GM12878 (cell line): ENCODE results near the gene ASB8. TPM values are rescaled to one million over a fixed set of nuclear protein-coding genes. Genes with fewer than 3 reads are reported as not detected.

Experiments used
- ATAC-seq: fragments of 200-7000 bp; cut with Tn5 transposase; 3 replicates; pipeline ENCODE4 v1.9.1; 2020; ENCODE audit warnings: mild to moderate bottlenecking, moderate library complexity
- BruUV-seq: library from RNA; stranded (reverse); fragments of 400-500 nt; replicated peaks from 2 replicates; lab custom pipeline; 2021; lab: Mats Ljungman, UMichigan
- CTCF ChIA-PET: fragments of 300-600 bp; sonication (Branson Sonifier 250); formaldehyde crosslinking; extraction: SDS; loops from one replicate; lab custom pipeline; 2021; ENCODE audit warnings: inconsistent platforms; lab: Yijun Ruan, JAX
- POLR2A ChIA-PET: fragments of 350-600 bp; formaldehyde crosslinking; extraction: SDS; loops from one replicate; lab custom pipeline; 2021; ENCODE audit warnings: inconsistent platforms; lab: Charles Lee
- RAD21 ChIA-PET: fragments of 300-600 bp; sonication (Branson Sonifier 250); formaldehyde crosslinking; loops from one replicate; lab custom pipeline; 2023; ENCODE audit warnings: antibody characterized with exemption; ENCODE audit not compliant: unreplicated experiment; lab: Charles Lee
- SMC1A ChIA-PET: fragments of 300-600 bp; sonication (Branson Sonifier 250); formaldehyde crosslinking; loops from one replicate; lab custom pipeline; 2023; ENCODE audit not compliant: unreplicated experiment, uncharacterized antibody; lab: Charles Lee
- DNase-seq: peaks from one replicate; pipeline ENCODE4 v3.0.0-alpha.2; 2011; ENCODE audit warnings: low read depth, low spot score
- FAIRE-seq: peaks from 3 replicates; lab custom pipeline; 2011; peaks lifted over from hg19 to GRCh38; lab: Jason Lieb, UNC
- H2AFZ ChIP-seq: 2 replicates; pipeline ENCODE4 v1.6.0; 2011; ENCODE audit warnings: low read depth, low read length, control low read depth; ENCODE audit not compliant: control insufficient read depth
- H3K27ac ChIP-seq: 2 replicates; pipeline ENCODE4 v1.5.1; 2011; ENCODE audit warnings: control low read depth; ENCODE audit not compliant: control insufficient read depth, insufficient read depth
- H3K27me3 ChIP-seq, 2 experiments: replicated peaks in 1 of 2; 2 replicates each; pipeline versions ENCODE4 v1.6.0 to v1.6.1; 2011; ENCODE audit warnings: low read length in 1 of 2; ENCODE audit not compliant: control insufficient read depth in 2 of 2, insufficient read depth in 2 of 2
- H3K36me3 ChIP-seq, 2 experiments: 2 replicates each; pipeline ENCODE4 v1.5.1; 2011; ENCODE audit warnings: low read length in 1 of 2; ENCODE audit not compliant: control insufficient read depth in 2 of 2, insufficient read depth in 2 of 2
- H3K4me1 ChIP-seq: 2 replicates; pipeline ENCODE4 v1.6.1; 2011; ENCODE audit warnings: mild to moderate bottlenecking, low read length, moderate library complexity, mixed read lengths; ENCODE audit not compliant: control insufficient read depth, insufficient read depth
- H3K4me2 ChIP-seq: 2 replicates; pipeline ENCODE4 v1.6.0; 2011; ENCODE audit warnings: control low read depth; ENCODE audit not compliant: control insufficient read depth, insufficient read depth
- H3K4me3 ChIP-seq: fragments of 200-600 bp; sonication (generic); 2 replicates; pipeline ENCODE4 v1.5.1; 2016
- H3K79me2 ChIP-seq: 2 replicates; pipeline ENCODE4 v1.6.0; 2011; ENCODE audit warnings: low read length; ENCODE audit not compliant: control insufficient read depth, insufficient read depth
- H3K9ac ChIP-seq: 2 replicates; pipeline ENCODE4 v1.8.0; 2011; ENCODE audit warnings: low read length, control low read depth, mixed read lengths; ENCODE audit not compliant: control insufficient read depth, insufficient read depth
- H3K9me3 ChIP-seq: replicated peaks from 3 replicates; pipeline ENCODE4 v1.5.1; 2011; ENCODE audit warnings: mild to moderate bottlenecking, low read length; ENCODE audit not compliant: control insufficient read depth, insufficient read depth
- H4K20me1 ChIP-seq: 2 replicates; pipeline ENCODE4 v1.6.0; 2011; ENCODE audit not compliant: control insufficient read depth, insufficient read depth
- BHLHE40 ChIP-seq, 2 experiments: fragments of 450-650 bp in 1 of 2; IDR thresholded peaks; 2 replicates each; pipeline ENCODE4 v1.6.1; 2011 to 2017; ENCODE audit warnings: low read depth in 2 of 2, borderline replicate concordance in 1 of 2, improper control_type of control experiment in 1 of 2, low read length in 1 of 2, mild to moderate bottlenecking in 1 of 2
- CHD1 ChIP-seq: IDR thresholded peaks from 2 replicates; pipeline ENCODE4 v1.6.1; 2012; ENCODE audit warnings: low read depth, low read length, improper control_type of control experiment
- E2F8 ChIP-seq: fragments of 450-650 bp; IDR thresholded peaks from 2 replicates; pipeline ENCODE4 v1.6.1; 2018; ENCODE audit warnings: mild to moderate bottlenecking, low read depth, moderate library complexity; ENCODE audit not compliant: partially characterized antibody
- EP300 ChIP-seq, 2 experiments: fragments of 150-350 bp in 1 of 2; IDR thresholded peaks; 2 replicates each; pipeline ENCODE4 v1.6.1; 2011 to 2012; ENCODE audit warnings: low read depth in 2 of 2, low read length in 2 of 2, borderline replicate concordance in 1 of 2, improper control_type of control experiment in 1 of 2, inconsistent platforms in 1 of 2; ENCODE audit not compliant: control insufficient read depth in 1 of 2
- ETV6 ChIP-seq, 2 experiments: fragments of 450-650 bp in 1 of 2; IDR thresholded peaks in 1 of 2; conservative IDR thresholded peaks in 1 of 2; 2 replicates each; pipeline ENCODE4 v1.6.1; 2014; ENCODE audit warnings: antibody characterized with exemption in 1 of 2, borderline replicate concordance in 1 of 2, low read depth in 1 of 2, mild to moderate bottlenecking in 1 of 2, moderate library complexity in 1 of 2
- HCFC1 ChIP-seq: fragments of 150-350 bp; IDR thresholded peaks from 2 replicates; pipeline ENCODE4 v1.6.1; 2014; ENCODE audit warnings: low read length
- JUND ChIP-seq: IDR thresholded peaks from 2 replicates; pipeline ENCODE4 v1.6.1; 2012; ENCODE audit warnings: low read depth, mild to moderate bottlenecking, low read length, improper control_type of control experiment, moderate library complexity
- MEF2B ChIP-seq: fragments of 450-650 bp; IDR thresholded peaks from 2 replicates; pipeline ENCODE4 v1.6.1; 2018; ENCODE audit warnings: mild to moderate bottlenecking, moderate library complexity; ENCODE audit not compliant: partially characterized antibody, poor library complexity, severe bottlenecking
- NBN ChIP-seq: fragments of 450-650 bp; IDR thresholded peaks from 2 replicates; pipeline ENCODE4 v1.6.1; 2016
- NFYA ChIP-seq: IDR thresholded peaks from 2 replicates; pipeline ENCODE4 v1.6.1; 2011; ENCODE audit warnings: low read depth, mild to moderate bottlenecking, low read length, improper control_type of control experiment, borderline replicate concordance
- RELA ChIP-seq: fragments of 450-650 bp; IDR thresholded peaks from 2 replicates; pipeline ENCODE4 v1.8.0; 2014; ENCODE audit warnings: borderline replicate concordance; ENCODE audit not compliant: partially characterized antibody
- SPI1 ChIP-seq: IDR thresholded peaks from 2 replicates; pipeline ENCODE4 v1.6.1; 2011; ENCODE audit warnings: low read depth, mild to moderate bottlenecking, low read length, moderate library complexity, borderline replicate concordance; ENCODE audit not compliant: insufficient read depth
- STAT1 ChIP-seq: fragments of 450-650 bp; conservative IDR thresholded peaks from 2 replicates; pipeline ENCODE4 v1.6.1; 2014; ENCODE audit warnings: antibody characterized with exemption, mild to moderate bottlenecking
- WGBS: methylation state at CpG from one replicate; pipeline ENCODE4 v1.1.6; 2016; ENCODE audit warnings: low lambda C conversion rate; ENCODE audit not compliant: insufficient replicate concordance, insufficient coverage; ENCODE audit errors: missing lambda C conversion rate; 5-methylcytosine and 5-hydroxymethylcytosine counted together
- in situ Hi-C: fragments of 300-500 bp; cut with MboI; formaldehyde crosslinking; loops from 9 replicates; pipeline ENCODE4 v1.14.3; 2018; ENCODE audit warnings: mixed read lengths
- intact Hi-C: fragments of 100-400 bp; cut with micrococcal nuclease; formaldehyde crosslinking; loops from one replicate; pipeline ENCODE4 v1.14.2; 2022; ENCODE audit not compliant: unreplicated experiment
- polyA plus RNA-seq, 11 experiments: library from polyadenylated mRNA; depleted of rRNA in 4 of 11; unstranded in 6 of 11; stranded (reverse) in 5 of 11; fragments of >200 nt; fragmentation: Nextera tagmentation in 4 of 11; fragmentation: Illumina TruSeq in 1 of 11; extraction: Ambion mirVana in 4 of 11; extraction: Trizol in 1 of 11; gene quantifications; 1 replicate in 1 of 11; 2 replicates in 10 of 11; pipeline versions ENCODE4 v1.2.1 to v1.2.3, GENCODE V29; 2011 to 2016; ENCODE audit warnings: inconsistent platforms in 2 of 11, missing spikeins in 2 of 11, low read depth in 1 of 11
- total RNA-seq, 4 experiments: library from RNA; depleted of rRNA in 3 of 4; stranded (reverse); fragments of >200 nt in 3 of 4; fragmentation: Illumina TruSeq in 1 of 4; extraction: Trizol in 1 of 4; gene quantifications; 2 replicates each; pipeline versions ENCODE4 v1.2.1 to v1.2.3, GENCODE V29; 2013 to 2021
- TF ChIP-seq, protein P1 (sequence below), 3 experiments: IDR thresholded peaks in 2 of 3; conservative IDR thresholded peaks in 1 of 3; 2 replicates each; pipeline ENCODE4 v1.5.1; 2011; ENCODE audit warnings: low read depth in 3 of 3, low read length in 3 of 3, mild to moderate bottlenecking in 3 of 3, control low read depth in 2 of 3, moderate library complexity in 2 of 3, inconsistent platforms in 1 of 3, mixed read lengths in 1 of 3; ENCODE audit not compliant: control insufficient read depth in 2 of 3, insufficient read depth in 1 of 3; ENCODE audit errors: extremely low read depth in 1 of 3
- TF ChIP-seq, protein P2 (sequence below): IDR thresholded peaks from 2 replicates; pipeline ENCODE4 v1.6.1; 2011; ENCODE audit warnings: low read depth, low read length, improper control_type of control experiment, borderline replicate concordance

Gene ASB8
- total and polyA plus RNA-seq, 10 of the 15 experiments (the other 5 are each of a cell fraction or from before 2014, with no cell fraction given), result 23.7 to 48.0 (median 29.1) TPM

DNA sequence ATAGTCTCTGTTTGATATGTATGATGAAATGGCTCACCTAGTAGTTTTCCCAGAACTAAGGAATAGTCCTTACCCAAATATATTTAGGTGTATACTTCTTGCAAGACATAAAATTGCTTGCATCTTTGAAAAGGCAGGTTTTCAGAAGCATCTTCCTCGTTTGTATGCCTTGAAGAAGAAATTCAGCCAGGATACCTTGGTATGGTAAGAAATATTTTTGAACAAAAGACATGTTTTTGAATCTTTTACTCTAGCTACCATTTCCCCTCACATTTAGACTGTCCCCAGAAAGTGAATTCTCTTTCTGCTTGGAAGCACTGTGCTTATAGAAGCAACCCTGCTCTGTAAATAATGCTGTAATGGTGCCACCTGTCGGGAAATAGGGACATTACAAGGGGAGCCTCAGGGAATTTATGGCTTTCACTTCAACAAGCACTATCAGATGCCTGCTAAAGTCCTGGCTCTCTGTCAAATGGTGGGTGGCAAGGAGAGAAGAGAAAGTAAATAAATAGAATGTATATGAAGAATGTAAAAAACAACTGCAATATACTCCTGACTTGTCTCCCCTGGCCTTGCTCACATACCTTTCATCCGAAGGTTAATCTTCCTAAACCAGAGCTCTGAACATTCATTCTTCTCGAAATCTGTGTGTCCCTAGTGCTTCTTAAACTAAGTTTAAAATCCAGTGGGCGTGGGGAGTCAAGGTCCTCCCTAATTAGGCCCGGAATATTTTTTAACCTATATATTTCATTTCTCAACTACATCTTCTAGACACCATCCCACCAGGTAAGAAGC, 32.2 kb upstream of the ASB8 start:
- CTCF ChIA-PET, result interaction anchor here (0.8 to 3.3 kb wide), 21 partner anchors 8 to 434 kb away, joined by 3 to 28 read pairs (median 4); partner anchors contain the start of gene ASB8
- BruUV-seq, result no TSS peak
- FAIRE-seq (peak; percentile 86), DNase-seq (peak; percentile 34), ATAC-seq (peak; percentile 82)
- H3K4me1 ChIP-seq, result no peaks in the 10 kb centered on the region; the same call in 1 of the 2 replicates
- in situ Hi-C loops, result no loop called here
- no peak overlapping the region for H3K27ac ChIP-seq
- no peaks in the 10 kb centered on the region for H3K79me2 ChIP-seq
- H3K4me2 ChIP-seq, result no peak overlapping the region
- no peaks in the 10 kb centered on the region for H3K9me3 ChIP-seq
- no peak overlapping the region for H3K9ac ChIP-seq
- POLR2A ChIA-PET, result no interaction called here
- no peaks in the 10 kb centered on the region for H4K20me1 ChIP-seq
- peaks cover 4 to 6% of the 10 kb centered on the region in 2 experiments for H3K27me3 ChIP-seq
- SMC1A ChIA-PET, result interaction anchor here (0.9 to 1.7 kb wide), 7 partner anchors 8 to 428 kb away, joined by 3 to 8 read pairs (median 4); partner anchors contain the start of gene ASB8
- RAD21 ChIA-PET, result interaction anchor here (1.3 to 1.8 kb wide), 4 partner anchors 9 to 428 kb away, joined by 3 to 10 read pairs (median 6); no protein-coding TSS in a partner anchor
- 8% methylated on average over 6 of the region's 6 CpGs for WGBS
- H3K36me3 ChIP-seq, result no peaks in the 10 kb centered on the region
- no peak overlapping the region for H3K4me3 ChIP-seq
- intact Hi-C loops, result loop anchor here (5.0 to 10.0 kb wide), 2 partner anchors 165 to 428 kb away; partner anchors contain the start of gene ZNF641
- no peak overlapping the region for H2AFZ ChIP-seq
- TF ChIP-seq HCFC1, result no peak
- TF ChIP-seq RELA, result no peak
- TF ChIP-seq MEF2B, result no peak
- 0 out of 2 replicates have a peak, but pooled peaks have one; percentile 24 for TF ChIP-seq STAT1
- TF ChIP-seq SPI1, result no peak
- no peak for TF ChIP-seq ETV6 (conservative IDR thresholded peaks at IDR 0.05 in 1 of 2, IDR thresholded peaks at IDR 0.05 in 1 of 2; ENCODE audit: borderline replicate concordance in 1 of 2, low read depth in 1 of 2)
- no peak for TF ChIP-seq BHLHE40 (IDR thresholded peaks at IDR 0.05; ENCODE audit: borderline replicate concordance in 1 of 2, low read depth in 2 of 2, low read length in 1 of 2)
- TF ChIP-seq, protein P1, sequence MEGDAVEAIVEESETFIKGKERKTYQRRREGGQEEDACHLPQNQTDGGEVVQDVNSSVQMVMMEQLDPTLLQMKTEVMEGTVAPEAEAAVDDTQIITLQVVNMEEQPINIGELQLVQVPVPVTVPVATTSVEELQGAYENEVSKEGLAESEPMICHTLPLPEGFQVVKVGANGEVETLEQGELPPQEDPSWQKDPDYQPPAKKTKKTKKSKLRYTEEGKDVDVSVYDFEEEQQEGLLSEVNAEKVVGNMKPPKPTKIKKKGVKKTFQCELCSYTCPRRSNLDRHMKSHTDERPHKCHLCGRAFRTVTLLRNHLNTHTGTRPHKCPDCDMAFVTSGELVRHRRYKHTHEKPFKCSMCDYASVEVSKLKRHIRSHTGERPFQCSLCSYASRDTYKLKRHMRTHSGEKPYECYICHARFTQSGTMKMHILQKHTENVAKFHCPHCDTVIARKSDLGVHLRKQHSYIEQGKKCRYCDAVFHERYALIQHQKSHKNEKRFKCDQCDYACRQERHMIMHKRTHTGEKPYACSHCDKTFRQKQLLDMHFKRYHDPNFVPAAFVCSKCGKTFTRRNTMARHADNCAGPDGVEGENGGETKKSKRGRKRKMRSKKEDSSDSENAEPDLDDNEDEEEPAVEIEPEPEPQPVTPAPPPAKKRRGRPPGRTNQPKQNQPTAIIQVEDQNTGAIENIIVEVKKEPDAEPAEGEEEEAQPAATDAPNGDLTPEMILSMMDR (IDR thresholded peaks at IDR 0.05 in 2 of 3, conservative IDR thresholded peaks at IDR 0.05 in 1 of 3; ENCODE audit: control insufficient read depth in 2 of 3, extremely low read depth in 1 of 3, insufficient read depth in 1 of 3, low read depth in 3 of 3, low read length in 3 of 3), result peak; percentile 77 to 92 (median 83)
- TF ChIP-seq NFYA, result no peak
- no peak for TF ChIP-seq NBN
- no peak for TF ChIP-seq JUND
- TF ChIP-seq CHD1, result no peak
- TF ChIP-seq EP300 (IDR thresholded peaks at IDR 0.05; ENCODE audit: borderline replicate concordance in 1 of 2, control insufficient read depth in 1 of 2, low read depth in 2 of 2, low read length in 2 of 2), result no peak
- TF ChIP-seq E2F8, result no peak
- TF ChIP-seq, protein P2, sequence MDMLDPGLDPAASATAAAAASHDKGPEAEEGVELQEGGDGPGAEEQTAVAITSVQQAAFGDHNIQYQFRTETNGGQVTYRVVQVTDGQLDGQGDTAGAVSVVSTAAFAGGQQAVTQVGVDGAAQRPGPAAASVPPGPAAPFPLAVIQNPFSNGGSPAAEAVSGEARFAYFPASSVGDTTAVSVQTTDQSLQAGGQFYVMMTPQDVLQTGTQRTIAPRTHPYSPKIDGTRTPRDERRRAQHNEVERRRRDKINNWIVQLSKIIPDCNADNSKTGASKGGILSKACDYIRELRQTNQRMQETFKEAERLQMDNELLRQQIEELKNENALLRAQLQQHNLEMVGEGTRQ, result no peak
